ENCODE results near the gene UBAC2.

DNA sequence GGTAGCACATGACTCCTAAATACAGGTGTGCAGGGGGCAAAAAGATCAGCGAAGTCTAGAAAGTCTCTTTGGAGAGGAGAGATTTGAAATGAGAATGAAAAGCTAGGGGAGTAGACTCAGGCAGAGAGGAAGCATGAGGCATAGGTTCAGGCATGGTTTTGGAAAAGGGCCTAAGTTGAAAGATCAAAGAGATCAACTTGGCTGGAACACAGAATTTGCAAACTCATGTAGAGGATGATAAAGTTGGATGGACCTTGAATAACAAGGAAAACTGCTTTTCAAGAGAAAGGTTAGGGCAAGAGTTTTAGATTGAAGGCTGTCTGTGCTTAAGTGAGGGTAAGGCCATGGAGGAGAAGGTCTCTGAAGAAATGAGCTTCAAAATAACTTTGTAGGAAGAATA lies 47.4 kb upstream of the UBAC2 start:
- TF ChIP-seq TARDBP (IDR thresholded peaks at IDR 0.05) (no peak), HDGF (IDR thresholded peaks at IDR 0.05; ENCODE audit: borderline replicate concordance) (no peak)
